Activated naive CD4-positive, alpha-beta T cell treated with Interleukin-2 at 50 U/mL for 16 hours (primary cell): Measurements from ENCODE around the gene CHMP4B.

Experiments used
- DNase-seq: peaks from one replicate; pipeline ENCODE4 v3.0.0-alpha.2; 2020

The CHMP4B gene

DNA sequence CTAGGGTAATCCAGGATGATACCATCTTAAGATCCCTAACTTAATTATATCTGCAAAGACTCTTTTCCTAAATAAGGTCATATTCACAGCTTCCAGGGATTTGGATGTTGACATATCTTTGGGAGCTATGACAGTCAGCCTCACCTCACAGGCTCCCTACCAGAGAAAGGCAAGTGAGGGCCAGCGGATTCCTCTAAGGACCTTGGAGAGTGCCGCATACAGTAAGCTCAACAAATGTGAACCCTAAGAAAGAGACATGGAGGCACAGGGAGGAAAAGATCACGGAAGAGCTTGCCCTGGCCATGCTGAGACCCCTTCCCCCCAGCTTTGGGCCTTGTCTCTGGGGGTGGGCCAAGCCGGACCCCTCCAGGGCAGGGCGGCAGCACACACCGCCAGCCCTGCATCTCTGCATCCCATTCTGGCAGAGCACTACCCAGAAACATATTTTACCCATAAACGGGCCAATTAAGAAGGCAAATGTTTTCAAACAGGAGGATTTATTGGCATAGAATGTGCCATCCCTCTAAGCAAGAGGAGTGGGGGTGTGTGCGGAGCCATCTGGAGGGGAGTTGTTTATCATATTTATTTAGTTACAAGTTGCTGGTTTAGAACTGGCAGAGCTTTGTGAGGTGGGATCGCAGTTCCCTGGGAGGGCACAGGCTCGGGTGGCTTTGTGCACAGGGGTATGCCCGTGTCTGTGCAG lies 55.4 kb downstream of the CHMP4B start:
- no peak for DNase-seq

DNA sequence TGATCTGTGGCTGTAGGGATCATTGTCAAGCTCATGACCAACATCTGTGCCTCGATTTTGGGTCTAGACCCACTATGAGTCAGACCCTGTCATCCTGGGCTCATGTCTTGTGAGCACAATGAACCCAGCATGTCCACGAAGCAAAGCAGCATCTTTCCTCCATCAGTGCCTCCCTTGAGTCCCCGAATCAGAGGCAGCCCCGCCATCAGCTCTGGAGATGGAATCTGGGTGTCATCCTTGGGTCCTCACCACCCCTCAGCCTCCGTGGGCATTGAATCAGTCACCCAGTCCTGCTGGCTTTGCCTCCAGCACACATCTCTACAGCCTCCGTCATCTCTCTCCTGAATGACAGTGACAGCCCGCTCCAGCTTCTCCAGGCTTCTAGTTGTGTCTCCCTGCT lies 56.9 kb downstream of the CHMP4B start:
- no peak for DNase-seq

DNA sequence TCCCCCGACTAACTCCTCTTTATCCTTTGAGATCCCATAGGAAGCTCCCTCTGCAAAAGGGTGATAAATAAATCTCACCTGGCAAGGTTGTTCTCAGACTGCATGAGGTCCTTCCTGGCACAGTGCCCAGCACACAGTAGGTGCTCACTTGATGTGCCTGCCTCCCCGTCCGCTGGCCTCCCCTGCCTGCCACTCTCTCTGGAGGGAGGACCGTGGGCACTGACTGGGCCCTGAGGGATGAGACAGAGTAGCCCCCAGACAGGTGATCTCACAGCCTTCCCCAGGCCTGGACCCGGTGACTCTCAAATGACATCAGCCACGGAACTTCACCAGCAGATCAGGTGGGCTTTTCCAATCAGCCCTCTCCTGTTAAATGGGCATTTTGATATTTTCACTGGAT lies 57.4 kb downstream of the CHMP4B start:
- no peak for DNase-seq

DNA sequence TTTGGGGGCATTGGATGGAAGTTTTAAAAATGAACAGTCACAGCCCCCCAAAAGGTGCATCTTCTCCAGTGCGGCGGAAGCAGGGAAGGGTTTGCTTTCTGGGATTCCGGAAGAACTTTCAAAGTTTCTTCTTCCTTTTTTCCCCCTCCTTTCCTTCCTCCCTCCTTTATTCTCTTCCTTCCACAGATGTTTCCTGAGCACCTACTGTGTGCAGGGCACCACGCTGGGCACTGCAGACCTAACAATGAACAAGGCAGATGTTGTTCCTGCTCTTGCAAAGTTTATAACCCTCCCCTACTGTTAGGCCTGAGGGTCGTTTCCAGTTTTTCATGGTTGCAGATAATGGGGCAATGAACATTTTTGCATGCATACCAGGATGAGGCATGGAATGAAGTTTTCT lies 58.1 kb downstream of the CHMP4B start:
- DNase-seq: no peak

DNA sequence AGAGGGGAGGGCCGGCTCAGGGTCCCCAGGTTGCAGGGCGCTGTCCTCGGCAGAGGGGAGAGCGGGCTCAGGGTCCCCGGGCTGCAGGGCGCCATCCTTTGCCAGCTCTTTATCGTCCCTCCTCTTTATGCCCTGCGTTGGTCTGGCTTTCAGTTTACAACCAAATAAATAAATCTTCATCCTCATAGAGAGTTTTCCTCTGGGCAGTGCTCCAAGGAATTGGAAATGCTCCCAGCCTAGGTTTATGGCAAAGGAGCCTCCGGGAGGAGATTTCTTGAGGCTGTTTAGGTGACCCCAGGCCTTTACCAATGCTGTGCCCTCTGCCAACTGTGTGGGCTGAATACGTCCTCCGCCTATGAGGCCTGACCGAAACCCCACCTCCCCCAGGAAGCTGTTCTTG lies 60.2 kb downstream of the CHMP4B start:
- DNase-seq: no peak

DNA sequence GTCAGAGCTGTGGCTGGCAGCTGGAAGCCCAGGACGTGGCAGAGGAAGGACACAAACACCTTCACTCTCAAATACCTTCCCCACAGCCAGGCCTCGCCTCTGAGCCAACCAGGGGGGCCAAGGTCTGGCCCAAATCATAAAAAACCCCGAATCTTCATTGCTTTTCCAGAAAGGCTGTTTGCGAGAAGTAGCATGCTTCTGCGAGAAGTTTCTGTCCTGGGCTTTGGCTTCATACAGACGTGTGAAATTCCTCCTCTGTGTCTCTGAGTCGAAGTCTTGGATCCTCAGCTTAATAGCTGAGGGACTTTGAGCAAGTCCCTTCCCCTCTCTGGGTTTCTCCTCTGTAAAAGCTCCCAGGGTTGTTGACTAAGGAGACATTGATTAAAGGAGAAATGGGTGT lies 63.0 kb downstream of the CHMP4B start:
- no peak for DNase-seq

DNA sequence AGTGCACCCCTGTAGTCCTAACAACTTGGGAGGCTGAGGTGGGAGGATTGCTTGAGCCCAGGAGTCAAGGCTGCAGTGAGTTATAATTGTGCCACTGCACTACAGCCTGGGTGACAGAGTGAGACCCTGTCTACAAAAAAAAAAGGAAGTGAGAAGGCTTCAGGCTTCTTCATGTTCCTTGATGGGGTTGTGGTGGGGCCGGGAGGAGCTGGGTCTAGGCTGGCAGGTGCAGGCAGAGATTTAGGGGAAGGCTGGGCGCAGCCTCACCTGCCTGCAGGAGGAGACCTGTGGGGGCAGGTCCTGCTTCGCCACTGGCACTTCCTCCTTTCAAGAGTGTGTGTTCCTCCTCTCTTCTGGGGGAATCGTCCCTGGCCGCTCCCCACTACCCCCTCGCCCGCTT lies 63.9 kb downstream of the CHMP4B start:
- no peak for DNase-seq

DNA sequence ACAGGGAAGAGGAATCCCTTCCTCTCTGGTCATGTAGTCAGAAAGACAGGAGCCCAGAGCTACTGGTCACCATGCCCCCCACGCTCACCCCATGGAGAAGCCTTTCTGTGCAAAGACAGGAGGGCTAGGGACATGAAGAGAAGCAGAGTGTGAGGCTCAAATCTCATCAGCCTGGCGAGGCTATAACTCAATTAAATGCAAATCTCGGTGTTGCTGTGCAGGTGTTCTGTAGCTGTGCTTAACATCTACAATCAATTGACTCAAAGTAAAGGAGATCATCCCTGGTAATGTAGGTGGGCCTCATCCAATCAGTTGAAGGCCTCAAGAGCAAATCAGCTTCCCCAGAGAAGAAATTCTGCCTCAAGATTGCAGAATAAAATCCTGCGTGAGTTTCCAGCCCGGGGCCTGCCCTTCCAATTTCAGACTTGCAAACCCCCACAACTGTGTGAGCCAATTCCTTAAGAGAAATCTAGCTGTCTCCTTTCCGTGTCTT lies 64.4 kb downstream of the CHMP4B start:
- DNase-seq: no peak

DNA sequence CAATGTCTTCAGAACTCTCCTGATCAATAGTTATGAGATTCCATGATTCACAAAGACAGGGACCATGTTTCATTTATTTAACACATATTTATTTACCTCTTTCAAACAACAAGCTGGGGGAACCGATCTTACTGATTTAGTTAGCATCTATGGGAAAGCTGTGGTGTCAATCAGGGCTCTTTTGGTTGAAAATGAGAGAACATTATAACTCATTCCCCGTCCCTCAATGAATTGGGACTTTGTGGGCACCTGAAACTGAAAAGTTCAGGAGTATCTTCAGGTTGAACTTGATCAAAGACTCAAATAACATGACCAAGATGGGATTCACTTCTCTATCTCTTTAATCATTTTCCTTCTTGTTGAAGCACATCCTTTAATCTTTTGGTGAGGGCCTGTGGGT lies 67.4 kb downstream of the CHMP4B start:
- DNase-seq: no peak

DNA sequence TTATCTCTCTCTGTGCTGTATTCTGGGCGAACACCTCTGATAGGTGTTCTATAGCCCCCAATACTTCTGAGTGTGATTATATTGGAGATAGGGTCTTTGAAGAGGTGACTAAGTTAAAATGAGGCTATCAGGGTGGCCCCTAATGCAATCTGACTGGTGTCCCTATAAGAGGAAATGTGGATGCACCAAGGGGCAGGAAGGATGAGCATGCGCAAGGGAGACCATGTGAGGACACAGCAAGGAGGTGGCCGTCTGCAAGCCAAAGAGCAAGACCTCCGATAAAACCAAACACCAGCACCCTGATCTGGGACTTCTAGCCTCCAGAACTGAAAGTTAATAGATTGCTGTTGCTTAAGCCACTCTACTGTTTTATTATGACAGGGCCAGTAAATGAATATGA lies 69.2 kb downstream of the CHMP4B start:
- no peak for DNase-seq

DNA sequence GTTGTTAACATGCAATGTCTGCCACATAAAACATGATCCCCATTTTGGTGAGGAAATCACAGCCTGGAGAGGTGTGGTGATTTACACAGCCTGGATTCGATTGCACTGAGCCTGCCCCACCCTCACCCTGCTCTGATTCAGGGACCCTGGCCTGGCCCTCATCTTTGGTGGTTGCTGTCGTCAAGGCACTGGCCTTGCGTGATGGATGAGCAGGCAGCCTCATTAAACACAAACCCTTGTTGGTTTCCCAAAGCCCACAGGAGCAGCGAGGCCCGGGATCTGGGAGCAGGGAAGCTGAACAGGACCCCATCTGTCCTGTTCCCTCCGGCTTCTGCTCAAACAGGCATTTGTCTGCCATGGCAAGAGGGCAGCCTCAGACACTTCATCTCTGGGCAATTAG lies 70.8 kb downstream of the CHMP4B start:
- no peak for DNase-seq

DNA sequence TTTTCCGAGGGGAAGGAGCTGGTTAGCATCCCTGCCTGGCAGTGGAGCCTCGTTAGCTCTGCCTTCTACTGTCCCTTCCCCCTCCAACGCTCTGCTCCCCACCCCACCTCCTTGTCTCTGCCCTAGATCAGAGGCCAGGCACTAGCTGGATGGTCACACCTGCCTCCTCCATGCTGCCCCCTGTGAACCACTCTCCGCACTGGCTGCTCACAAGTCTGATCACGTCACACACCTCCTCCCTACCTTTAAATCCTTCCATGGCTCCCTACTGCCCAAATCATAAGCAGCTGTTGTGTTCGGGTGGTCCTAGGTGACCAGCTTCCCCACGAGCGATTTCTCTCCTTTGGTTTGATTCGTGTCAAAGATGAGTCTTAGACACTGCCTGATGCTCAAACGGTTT lies 71.3 kb downstream of the CHMP4B start:
- DNase-seq: no peak

DNA sequence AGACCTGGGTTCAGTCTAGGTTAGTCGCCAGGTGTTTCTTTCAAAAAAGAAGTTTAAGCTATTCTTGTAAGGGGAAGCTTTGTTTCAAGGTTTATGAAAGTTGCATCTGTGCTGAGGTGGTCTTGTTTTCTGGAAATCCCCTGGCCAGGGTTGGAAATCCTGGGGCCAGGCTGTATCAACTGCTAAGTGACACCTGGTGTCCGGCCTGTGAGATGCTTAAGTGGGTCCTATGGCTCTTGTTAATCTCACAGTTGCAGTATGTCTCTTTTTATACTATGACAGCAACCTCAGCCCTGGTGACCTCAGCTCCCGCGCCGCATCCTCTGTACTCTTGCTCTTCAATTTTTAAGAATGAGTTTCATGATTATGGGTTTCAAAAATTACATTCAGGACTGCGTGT lies 72.0 kb downstream of the CHMP4B start:
- DNase-seq: no peak

DNA sequence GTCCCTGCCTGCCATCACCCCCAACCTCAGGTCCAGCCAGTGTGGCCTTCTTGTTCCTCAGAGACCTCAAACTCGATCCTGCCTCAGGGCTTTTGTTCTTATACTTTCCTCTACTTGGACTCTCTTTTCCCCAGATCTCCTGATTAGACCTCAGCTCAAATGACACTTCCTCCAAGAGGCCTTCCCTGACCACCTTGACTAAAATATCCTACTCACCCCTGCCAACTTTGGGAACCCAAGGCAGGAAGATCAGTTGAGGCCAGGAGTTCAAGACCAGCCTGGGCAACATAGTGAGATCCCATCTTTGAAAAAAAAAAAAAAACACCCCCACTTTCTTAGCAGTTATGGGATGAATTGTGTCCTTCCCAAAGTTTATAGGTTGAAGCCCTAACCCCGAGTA lies 73.5 kb downstream of the CHMP4B start:
- no peak for DNase-seq

DNA sequence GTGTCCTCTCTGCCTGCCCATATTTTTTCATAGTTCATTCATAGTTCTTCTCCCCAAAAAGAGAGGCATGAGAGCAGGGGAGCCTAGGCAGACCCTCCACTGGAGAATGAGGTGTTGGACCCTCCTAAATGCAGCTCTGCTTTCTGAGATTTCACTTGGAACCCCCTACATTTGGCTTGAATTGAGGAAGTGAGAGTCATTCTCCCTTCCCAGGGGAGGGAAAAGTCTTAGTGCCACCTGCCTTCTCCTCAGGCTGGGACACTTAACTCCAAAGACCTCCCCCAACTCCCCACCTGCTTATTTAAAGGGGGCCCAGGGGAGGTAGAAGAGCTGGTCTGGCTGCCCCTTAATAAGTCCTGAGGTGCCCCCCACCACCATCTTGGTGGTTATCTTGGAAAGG lies 78.2 kb downstream of the CHMP4B start:
- no peak for DNase-seq

DNA sequence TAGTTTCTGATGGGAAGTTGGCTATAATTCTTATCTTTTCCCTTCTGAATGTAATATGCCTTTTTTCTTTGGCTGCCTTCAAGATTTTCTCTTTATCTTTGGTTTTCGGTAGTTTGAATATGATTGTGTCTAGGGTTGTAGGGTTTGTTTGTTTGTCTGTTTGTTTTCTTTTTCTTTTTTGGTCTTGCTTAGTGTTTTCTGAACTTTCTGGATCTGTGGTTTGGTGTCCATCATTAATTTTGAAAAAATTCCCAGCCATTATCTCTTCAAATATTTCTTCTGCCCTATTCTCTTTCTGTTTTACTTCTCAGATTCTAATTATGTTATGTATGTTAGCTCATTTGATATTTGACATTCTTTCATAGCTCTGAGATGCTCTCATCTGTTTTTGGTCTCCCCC lies 79.4 kb downstream of the CHMP4B start:
- DNase-seq: no peak

DNA sequence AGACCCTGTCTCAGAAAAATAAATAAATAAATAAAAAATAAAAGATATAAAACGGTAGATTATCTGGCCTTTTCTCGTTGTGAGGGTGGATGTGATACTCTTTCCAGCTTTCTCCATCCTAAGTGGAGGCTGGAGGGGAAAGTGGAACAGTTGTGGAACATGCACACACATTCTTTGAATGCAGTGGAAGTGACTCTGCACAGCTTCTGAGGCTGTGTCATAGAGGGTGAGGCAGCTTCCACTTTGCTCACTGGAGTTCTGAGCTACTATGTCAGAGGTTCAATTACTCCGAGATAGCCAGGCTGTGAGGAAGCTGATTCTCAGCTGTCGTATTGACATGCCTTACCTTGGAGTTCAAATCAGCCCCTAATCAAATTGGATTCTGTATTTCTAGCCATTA lies 82.2 kb downstream of the CHMP4B start:
- no peak for DNase-seq

DNA sequence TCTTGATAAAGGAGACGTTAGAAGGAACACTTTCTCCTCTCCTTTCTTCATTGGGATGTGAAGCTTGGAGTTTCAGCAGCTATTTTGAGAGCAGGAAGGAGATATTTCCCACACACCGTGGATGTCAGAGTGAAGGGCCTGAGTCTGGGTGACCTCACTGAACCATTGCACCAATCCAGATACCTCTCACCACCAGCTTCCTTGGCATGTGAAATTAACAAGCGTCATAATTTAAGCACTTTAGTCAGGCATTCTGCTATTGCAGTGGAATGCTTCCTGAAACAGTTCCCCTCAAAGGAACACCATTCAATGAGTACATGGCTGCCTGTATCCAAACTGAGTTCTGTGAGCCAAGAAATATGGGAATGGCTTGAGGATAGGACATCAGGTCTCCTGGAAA lies 83.7 kb downstream of the CHMP4B start:
- DNase-seq: no peak

DNA sequence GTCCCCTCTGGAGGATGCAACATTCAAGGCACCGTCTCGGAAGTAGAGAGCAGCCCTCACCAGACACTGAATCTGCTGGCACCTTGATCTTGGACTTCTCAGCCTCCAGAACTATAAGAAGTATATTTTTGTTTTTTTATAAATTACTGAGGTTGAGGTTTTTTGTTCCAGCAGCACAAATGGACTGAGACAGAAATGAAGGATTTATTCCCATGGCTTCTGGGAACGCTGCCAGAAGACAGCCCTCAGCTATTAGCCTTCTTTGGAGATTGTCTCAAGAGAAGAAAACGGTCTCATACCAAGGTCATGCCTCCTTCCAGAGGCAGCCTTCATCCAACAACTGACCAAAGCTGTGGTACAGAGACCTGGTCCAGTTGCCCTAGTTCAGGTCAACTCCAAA lies 85.4 kb downstream of the CHMP4B start:
- no peak for DNase-seq

DNA sequence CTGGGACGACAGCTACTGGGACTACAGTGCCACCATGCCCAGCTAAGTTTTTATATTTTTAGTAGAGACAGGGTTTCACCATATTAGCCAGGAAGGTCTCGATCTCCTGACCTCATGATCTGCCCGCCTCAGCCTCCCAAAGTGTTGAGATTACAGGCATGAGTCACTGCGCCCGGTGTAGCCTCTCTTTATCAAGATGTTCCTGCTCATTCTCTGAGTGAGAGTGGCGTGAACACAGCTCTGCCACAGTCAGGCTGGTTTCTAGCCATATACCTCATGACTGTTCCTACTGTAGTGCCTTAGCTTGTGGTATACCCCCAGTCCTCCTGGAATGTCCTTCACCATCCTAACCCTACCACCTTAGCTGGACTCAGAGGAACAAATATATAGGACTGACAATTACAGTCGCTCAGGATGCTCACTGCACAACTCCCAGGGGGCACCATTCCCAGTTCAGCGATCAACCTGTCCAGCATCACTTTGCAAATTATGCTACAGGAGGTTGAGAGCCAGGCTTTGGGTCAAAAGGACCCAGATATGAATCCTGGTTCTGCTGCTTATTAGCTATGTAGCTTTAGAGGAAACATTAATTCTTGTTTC lies 86.3 kb downstream of the CHMP4B start:
- DNase-seq: no peak

DNA sequence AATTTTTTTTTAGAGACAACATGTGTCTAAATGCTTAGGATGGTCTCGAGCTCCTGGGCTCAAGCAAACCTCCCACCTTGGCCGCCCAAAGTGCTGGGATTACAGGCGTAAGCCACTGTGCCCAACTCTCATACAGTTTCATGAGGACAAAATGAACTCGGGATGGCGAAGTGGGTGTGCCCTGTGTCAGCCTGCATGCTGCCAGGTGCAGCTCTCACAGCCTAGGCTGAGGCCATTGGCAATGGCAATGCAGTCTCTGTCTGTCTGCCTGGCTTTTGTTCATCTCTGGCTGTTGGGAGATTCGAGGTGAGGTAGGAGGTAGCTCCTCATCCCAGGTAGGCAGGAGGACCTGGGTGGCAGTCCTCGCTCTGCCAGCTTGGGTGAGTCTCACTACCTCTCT lies 88.0 kb downstream of the CHMP4B start:
- no peak for DNase-seq

DNA sequence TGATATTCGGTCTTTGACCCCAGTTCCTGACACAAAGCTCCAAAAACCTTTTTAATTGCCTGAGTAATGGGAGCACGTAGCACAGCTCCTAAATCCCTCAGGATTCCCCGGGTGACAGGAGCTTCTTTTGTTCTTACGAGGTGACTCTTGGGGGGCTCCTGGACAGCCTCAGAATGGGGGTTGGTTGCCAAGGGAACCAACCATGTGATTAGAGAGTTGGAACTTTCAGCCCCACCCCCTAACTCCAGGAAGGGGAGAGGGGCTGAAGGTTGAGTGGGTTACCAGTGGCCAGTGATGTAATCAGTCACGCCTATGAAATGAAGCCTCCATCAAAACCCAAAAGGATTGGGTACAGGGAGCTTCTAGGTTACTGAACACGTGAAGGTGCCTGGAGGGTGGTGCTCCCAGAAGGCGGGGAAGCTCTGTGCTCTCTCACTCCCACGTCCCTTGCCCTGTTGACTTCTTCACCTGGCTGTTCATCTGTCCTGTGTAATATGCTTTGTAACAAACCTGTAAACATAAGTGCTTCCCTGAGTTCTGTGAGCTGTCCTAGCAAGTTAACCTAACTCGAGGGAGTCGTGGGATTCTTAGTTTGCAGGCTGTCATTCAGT lies 89.5 kb downstream of the CHMP4B start:
- no peak for DNase-seq

DNA sequence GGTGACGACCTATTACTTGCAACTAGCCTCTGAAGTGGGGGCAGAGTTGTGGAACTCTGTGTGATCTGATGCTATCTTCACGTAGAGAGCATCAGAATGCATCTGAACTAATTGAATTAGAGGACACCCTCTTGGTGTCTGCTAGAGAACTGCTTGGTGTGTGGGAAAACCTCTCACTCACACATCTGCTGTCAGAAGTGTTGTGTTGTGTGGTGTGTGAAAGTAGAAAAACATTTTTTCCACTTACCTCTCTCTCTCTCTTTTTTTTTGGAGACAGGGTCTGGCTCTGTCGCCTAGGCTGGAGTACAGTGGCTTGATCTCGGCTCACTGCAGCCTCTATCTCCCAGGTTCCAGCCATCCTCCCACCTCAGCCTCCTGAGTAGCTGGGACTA lies 90.0 kb downstream of the CHMP4B start:
- no peak for DNase-seq

DNA sequence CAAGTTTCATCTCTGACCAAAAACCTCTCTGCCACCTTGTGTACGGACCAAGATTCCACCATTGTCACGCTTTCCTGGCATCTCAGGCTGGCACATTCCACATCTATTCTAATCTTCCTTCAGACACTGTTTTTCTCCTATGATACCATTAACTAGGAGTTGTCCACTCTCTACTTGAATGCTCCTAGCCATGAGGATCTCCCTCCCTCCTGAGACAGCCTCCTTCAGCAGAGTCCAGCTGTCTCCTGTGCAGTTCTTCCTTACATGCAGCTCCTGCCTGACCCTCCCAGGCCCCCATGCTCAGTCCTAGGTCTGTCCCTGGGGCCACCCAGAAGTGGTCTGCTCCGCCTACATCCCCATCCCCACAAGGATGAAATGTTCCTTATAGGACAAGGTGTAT lies 90.9 kb downstream of the CHMP4B start:
- DNase-seq: no peak
